Testis (tissue), 2 donors: ENCODE measurements around the gene NMT1.

Experiments
- CTCF ChIP-seq, 3 experiments: fragments of 450-650 bp in 2 of 3; fragments of 200-600 bp in 1 of 3; sonication (generic) in 1 of 3; IDR thresholded peaks; one replicate each; pipeline ENCODE4 v1.5.1; 2016 to 2019; ENCODE audit warnings: antibody characterized with exemption in 3 of 3, mild to moderate bottlenecking in 2 of 3, moderate library complexity in 1 of 3
- POLR2A ChIP-seq: fragments of 450-650 bp; IDR thresholded peaks from one replicate; pipeline ENCODE4 v1.6.1; 2017; ENCODE audit warnings: antibody characterized with exemption, mild to moderate bottlenecking, moderate library complexity

DNA sequence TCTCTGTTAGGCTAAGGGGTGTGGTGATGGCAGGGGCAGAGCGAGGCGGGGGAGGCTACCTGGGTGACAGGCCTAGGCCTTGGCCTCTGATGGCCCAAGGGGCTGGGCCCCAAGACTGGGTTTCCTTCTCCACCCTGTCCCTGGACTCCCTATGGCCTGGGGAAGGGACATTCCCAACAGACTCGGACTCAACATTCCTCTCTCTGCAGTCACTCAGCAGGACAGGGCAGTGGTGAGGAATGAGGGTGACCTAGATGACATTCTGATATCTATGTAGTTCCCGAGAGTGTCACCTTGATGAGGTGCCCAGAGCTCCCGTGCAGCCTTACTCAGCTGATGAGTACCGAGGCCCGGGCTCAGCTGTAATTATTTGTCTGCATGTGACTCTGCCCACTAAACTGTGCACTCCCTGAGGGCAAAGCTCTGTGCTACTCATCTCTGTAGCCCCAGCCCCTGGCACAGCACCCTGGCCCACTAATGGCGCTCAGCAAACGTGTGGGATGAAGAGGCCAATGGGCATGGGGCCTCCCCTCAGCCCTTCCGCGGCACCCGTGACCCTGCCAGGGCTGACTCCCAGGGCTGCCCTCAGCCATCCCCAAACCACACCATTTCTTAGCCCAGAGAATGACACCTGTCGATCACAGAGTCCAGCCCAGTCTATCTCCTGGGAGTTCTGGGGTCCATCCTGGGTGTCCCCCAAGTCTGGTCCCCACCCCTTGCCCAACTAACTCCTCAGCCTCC, 69.0 kb downstream of the NMT1 start:
- TF ChIP-seq CTCF (IDR thresholded peaks at IDR 0.05) = no peak
- TF ChIP-seq POLR2A = no peak
